ENCODE data around the gene C19orf67. TPM values are rescaled to one million over a fixed set of nuclear protein-coding genes. Genes with fewer than 3 reads are reported as not detected.
"Not testable (repeated sequence)": the region's sequence is repeated elsewhere in the genome, so short reads cannot be mapped to it uniquely, and the experiment has no call there.

Gene C19orf67
- total RNA-seq, 1 donor from 2014 or later, result 0.39 TPM

- intact Hi-C loops (cut with micrococcal nuclease), result loop anchor here (5.0 kb wide), 1 partner anchor 177 kb away; no protein-coding TSS in a partner anchor
Observed at GRCh38 chr19:14059093-14059480, 26.5 kb downstream of the C19orf67 start.

DNA sequence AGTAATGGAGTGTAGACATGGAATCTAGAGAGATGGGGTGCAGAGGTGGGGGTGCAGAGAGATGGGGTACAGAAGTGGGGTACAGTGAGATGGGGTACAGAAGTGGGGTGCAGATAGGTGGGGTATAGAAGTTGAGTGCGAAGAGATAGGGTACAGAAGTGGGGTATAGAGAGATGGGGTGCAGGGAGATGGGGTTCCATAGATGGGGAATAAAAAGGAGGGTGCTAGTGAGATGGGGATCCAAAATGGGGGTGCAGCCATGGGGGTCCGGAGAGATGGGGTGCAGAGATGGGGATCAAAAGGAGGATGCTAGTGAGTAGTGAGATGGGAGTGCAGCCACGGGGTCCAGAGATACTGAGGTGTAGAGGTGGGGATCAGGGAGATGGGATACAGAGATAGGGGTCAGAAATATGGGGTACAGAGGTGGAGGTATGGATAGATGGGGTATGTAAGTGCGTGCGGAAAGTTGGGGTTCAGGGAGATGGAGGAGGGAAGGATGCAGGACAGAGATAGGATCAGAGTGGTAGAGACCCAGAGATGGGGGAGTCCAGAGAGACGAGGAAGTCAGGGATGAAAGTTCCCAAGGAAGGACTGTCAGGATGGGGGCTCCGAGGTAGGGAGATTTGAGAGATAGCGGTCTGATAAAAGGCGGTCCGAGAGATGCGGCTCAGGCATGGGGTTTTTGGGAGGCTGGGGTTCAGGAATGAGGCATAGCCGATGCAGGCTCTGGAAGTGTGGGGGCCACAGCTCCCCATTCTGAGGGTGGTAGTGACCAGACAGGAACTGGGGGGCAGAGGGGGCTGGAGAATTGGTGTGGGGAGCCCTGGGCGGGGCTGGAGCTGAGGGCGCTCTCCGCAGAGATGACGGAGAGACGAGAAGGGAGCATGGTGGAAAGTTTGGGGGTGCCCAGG lies 27.1 kb downstream of the C19orf67 start:
- intact Hi-C loops (cut with micrococcal nuclease), result loop anchor here (5.0 kb wide), 1 partner anchor 176 kb away; no protein-coding TSS in a partner anchor

- intact Hi-C loops (cut with micrococcal nuclease), result loop anchor here (5.0 kb wide), 1 partner anchor 175 kb away; no protein-coding TSS in a partner anchor
Observed at GRCh38 chr19:14056741-14057356, 28.7 kb downstream of the C19orf67 start.

GRCh38 chr19:14056069-14056666 lies 29.4 kb downstream of the C19orf67 start:
- intact Hi-C loops (cut with micrococcal nuclease), result loop anchor here (5.0 kb wide), 1 partner anchor 174 kb away; no protein-coding TSS in a partner anchor

GRCh38 chr19:14055396-14055795 lies 30.2 kb downstream of the C19orf67 start:
- intact Hi-C loops (cut with micrococcal nuclease), result loop anchor here (5.0 kb wide), 1 partner anchor 173 kb away; no protein-coding TSS in a partner anchor

- intact Hi-C loops (cut with micrococcal nuclease), result loop anchor here (5.0 kb wide), 1 partner anchor 172 kb away; no protein-coding TSS in a partner anchor
Observed at GRCh38 chr19:14054721-14055120, 30.9 kb downstream of the C19orf67 start.

GRCh38 chr19:14054099-14054498 lies 31.5 kb downstream of the C19orf67 start:
- intact Hi-C loops (cut with micrococcal nuclease), result no loop called here

- intact Hi-C loops (cut with micrococcal nuclease), result no loop called here
Observed at GRCh38 chr19:14053500-14053899, 32.1 kb downstream of the C19orf67 start.

- intact Hi-C loops (cut with micrococcal nuclease), result no loop called here
Observed at GRCh38 chr19:14053032-14053431, 32.6 kb downstream of the C19orf67 start.

DNA sequence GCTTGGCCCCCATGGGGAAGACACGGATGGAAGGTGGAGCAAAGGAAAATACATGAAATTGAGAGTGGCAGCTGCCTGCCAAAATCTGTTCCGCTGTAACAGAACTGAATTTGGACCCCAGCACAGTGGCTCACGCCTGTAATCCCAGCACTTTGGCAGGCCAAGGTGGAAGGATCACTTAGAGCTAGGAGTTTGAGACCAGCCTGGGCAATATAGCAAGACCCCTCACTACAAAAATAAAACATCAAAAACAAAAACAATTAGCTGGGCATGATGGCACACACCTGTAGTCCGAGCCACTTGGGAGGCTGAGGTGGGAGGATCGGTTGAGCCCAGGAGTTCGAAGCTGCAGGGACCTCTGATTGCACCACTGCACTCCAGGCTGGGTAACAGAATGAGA lies 33.1 kb downstream of the C19orf67 start:
- intact Hi-C loops (cut with micrococcal nuclease), result no loop called here

GRCh38 chr19:14051980-14052379 lies 33.6 kb downstream of the C19orf67 start:
- intact Hi-C loops (cut with micrococcal nuclease), result no loop called here

- intact Hi-C loops (cut with micrococcal nuclease), result not testable (repeated sequence)
Observed at GRCh38 chr19:14050961-14051360, 34.6 kb downstream of the C19orf67 start.

DNA sequence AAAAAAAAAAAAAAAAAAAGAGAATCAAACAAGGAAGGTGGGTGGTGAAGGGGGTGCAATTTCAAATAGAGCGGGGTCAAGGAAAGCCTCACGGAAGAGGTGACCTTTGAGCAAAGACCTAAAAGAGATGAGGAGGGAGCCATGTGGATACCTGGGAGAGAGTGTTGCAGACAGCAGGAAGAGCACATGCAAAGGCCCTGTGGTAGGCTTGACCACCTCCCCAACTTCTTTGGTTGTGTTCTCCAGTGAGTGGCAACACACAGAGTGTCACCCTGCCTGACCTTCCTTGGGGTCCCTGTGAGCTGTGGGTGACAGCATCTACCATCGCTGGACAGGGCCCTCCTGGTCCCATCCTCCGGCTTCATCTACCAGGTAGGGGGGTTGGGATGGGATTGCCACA lies 35.1 kb downstream of the C19orf67 start:
- intact Hi-C loops (cut with micrococcal nuclease), result no loop called here

GRCh38 chr19:14048443-14049153 lies 37.0 kb downstream of the C19orf67 start:
- intact Hi-C loops (cut with micrococcal nuclease), result no loop called here

DNA sequence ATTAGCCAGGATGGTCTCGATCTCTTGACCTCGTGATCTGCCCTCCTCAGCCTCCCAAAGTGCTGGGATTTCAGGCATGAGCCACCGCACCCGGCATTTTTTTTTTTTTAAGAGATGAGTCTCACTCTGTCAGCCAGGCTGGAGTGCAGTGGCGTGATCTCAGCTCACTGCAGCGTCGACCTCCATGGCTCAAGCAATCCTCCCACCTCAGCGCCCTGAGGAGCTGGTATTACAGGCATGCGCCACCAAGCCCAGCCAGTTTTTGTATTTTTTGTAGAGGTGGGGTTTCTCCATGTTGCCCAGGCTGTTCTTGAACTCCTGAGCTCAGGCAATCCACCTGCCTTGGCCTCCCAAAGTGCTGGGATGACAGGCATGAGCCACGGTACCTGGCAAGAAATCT lies 37.7 kb downstream of the C19orf67 start:
- intact Hi-C loops (cut with micrococcal nuclease), result not testable (repeated sequence)

GRCh38 chr19:14042659-14043608 lies 42.6 kb downstream of the C19orf67 start:
- intact Hi-C loops (cut with micrococcal nuclease), result loop anchor here (1.0 kb wide), 1 partner anchor 163 kb away; no protein-coding TSS in a partner anchor

DNA sequence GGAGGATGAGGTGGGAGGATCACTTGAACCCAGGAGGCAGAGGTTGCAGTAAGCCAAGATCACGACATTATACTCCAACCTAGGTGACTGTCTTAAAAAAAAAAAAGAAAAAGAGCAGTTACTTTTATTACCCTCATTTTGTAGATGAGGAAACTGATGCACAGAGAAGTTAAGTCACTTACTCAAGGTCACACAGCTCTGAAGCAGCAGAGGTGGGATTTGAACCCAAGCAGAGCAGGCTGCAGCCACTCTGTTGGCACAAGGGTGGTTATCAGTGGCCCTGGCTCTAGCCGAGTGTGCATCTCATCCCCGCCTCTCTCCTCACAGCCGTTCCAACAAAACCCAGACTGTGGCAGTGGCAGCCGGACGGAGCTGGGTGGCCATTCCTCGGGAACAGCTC lies 46.4 kb downstream of the C19orf67 start:
- intact Hi-C loops (cut with micrococcal nuclease), result no loop called here

GRCh38 chr19:14035706-14036105 lies 49.9 kb downstream of the C19orf67 start:
- intact Hi-C loops (cut with micrococcal nuclease), result no loop called here

DNA sequence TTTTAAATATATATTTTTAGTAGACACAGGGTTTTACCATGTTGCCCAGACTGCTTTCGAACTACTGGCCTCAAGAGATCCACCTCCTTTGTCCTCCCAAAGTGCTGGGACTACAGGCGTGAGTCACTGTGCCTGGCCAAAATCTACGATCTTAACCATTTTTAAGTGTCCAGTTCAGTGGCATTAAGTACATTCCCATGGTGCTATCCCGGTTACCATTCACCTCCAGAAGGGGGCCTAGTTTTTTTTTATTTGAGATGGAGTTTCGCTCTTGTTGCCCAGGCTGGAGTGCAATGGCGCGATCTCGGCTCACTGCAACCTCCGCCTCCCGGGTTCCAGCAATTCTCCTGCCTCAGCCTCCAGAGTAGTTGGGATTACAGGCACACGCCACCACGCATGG lies 50.4 kb downstream of the C19orf67 start:
- intact Hi-C loops (cut with micrococcal nuclease), result not testable (repeated sequence)

- intact Hi-C loops (cut with micrococcal nuclease), result loop anchor here (2.0 to 5.0 kb wide), 3 partner anchors 47 to 152 kb away; partner anchors contain the start of gene DCAF15
Observed at GRCh38 chr19:14033946-14034345, 51.6 kb downstream of the C19orf67 start.
